Spleen (tissue), 7 donors: ENCODE results near the gene NSD1.

ENCODE experiments used
- CTCF ChIP-seq, 11 experiments: fragments of 200-600 bp in 7 of 11; fragments of 450-650 bp in 4 of 11; sonication (generic) in 4 of 11; IDR thresholded peaks in 8 of 11; conservative IDR thresholded peaks in 3 of 11; 1 replicate in 7 of 11; 2 replicates in 4 of 11; pipeline versions ENCODE4 v1.4.0 to v1.8.0; 2016 to 2021; ENCODE audit warnings: antibody characterized with exemption in 11 of 11, inconsistent platforms in 4 of 11, mild to moderate bottlenecking in 1 of 11
- POLR2A ChIP-seq, 3 donors: fragments of 450-650 bp; IDR thresholded peaks; one replicate each; pipeline ENCODE4 v1.5.1; 2017; ENCODE audit warnings: antibody characterized with exemption in 3 of 3, mild to moderate bottlenecking in 1 of 3
- POLR2AphosphoS5 ChIP-seq, 3 donors: sonication (generic); formaldehyde crosslinking; IDR thresholded peaks; one replicate each; pipeline ENCODE4 v1.5.1; 2017; ENCODE audit warnings: antibody characterized with exemption in 3 of 3
- donor health status: DM: no; HTN: no; CAD: no; lungs with moderate emphysema.
- donor health status: DM: no; HTN: no; CAD: no.
- donor health status: DM: no; HTN: no; CAD: no.

- TF ChIP-seq CTCF (IDR thresholded peaks at IDR 0.05 in 8 of 11, conservative IDR thresholded peaks at IDR 0.05 in 3 of 11), result no peak
- no peak for TF ChIP-seq POLR2A (IDR thresholded peaks at IDR 0.05)
- TF ChIP-seq POLR2AphosphoS5 (IDR thresholded peaks at IDR 0.05), result no peak
Observed at GRCh38 chr5:177189416-177189815, 55.8 kb downstream of the NSD1 start.
